WTC11 (cell line): ENCODE results near the gene RAPGEF1. TPM values are rescaled to one million over a fixed set of nuclear protein-coding genes. Genes with fewer than 3 reads are reported as not detected.

ENCODE experiments used
- ATAC-seq: fragments of 200-7000 bp; cut with Tn5 transposase; 2 replicates; pipeline ENCODE4 v1.10.0; 2021; ENCODE audit warnings: mild to moderate bottlenecking, moderate library complexity
- CTCF ChIA-PET: fragments of 300-600 bp; sonication (Branson Sonifier 250); formaldehyde crosslinking; loops from one replicate; lab custom pipeline; 2021; ENCODE audit warnings: antibody characterized with exemption; lab: Charles Lee
- POLR2A ChIA-PET: fragments of 350-600 bp; sonication (Branson Sonifier 250); formaldehyde crosslinking; loops from one replicate; lab custom pipeline; 2021; ENCODE audit warnings: antibody characterized with exemption; lab: Charles Lee
- DNase-seq: peaks from one replicate; pipeline ENCODE4 v3.0.0; 2021; ENCODE audit warnings: low spot score
- H3K27ac Mint-ChIP-seq: 2 replicates; pipeline ENCODE4 v1.8.0; 2021; ENCODE audit warnings: mixed read lengths
- H3K27me3 Mint-ChIP-seq: 2 replicates; pipeline ENCODE4 v1.8.0; 2021; ENCODE audit warnings: low read depth, mild to moderate bottlenecking, moderate library complexity, mixed read lengths
- H3K36me3 Mint-ChIP-seq: 2 replicates; pipeline ENCODE4 v1.8.0; 2021; ENCODE audit warnings: mixed read lengths
- H3K4me1 Mint-ChIP-seq: 2 replicates; pipeline ENCODE4 v1.8.0; 2022; ENCODE audit warnings: mixed read lengths
- H3K4me3 Mint-ChIP-seq: 2 replicates; pipeline ENCODE4 v1.8.0; 2021; ENCODE audit warnings: mild to moderate bottlenecking, moderate library complexity, mixed read lengths
- H3K9me3 Mint-ChIP-seq: 2 replicates; pipeline ENCODE4 v1.8.0; 2021; ENCODE audit warnings: mixed read lengths
- CBFB ChIP-seq: sonication (generic); formaldehyde crosslinking; IDR thresholded peaks from 2 replicates; pipeline ENCODE4 v1.8.1; 2022; ENCODE audit warnings: mild to moderate bottlenecking, low read depth, missing genetic modification reagents
- CREM ChIP-seq: sonication (generic); formaldehyde crosslinking; IDR thresholded peaks from 2 replicates; pipeline ENCODE4 v1.8.1; 2022; ENCODE audit warnings: mild to moderate bottlenecking, missing genetic modification reagents, moderate library complexity
- EMX1 ChIP-seq: fragments of 250-450 bp; sonication (Bioruptor Pico); IDR thresholded peaks from 2 replicates; pipeline ENCODE4 v1.8.0; 2021; ENCODE audit warnings: mild to moderate bottlenecking
- FOXK1 ChIP-seq: sonication (generic); formaldehyde crosslinking; IDR thresholded peaks from 2 replicates; pipeline ENCODE4 v1.8.0; 2022; ENCODE audit warnings: mild to moderate bottlenecking, moderate library complexity, missing genetic modification reagents
- GTF2I ChIP-seq: fragments of 250-450 bp; sonication (Bioruptor Pico); conservative IDR thresholded peaks from 2 replicates; pipeline ENCODE4 v1.4.0; 2021; ENCODE audit warnings: mild to moderate bottlenecking
- HMGA2 ChIP-seq: fragments of 250-450 bp; sonication (Bioruptor Pico); IDR thresholded peaks from 2 replicates; pipeline ENCODE4 v1.4.0; 2021; ENCODE audit warnings: mild to moderate bottlenecking, moderate library complexity
- IRF2 ChIP-seq: sonication (generic); formaldehyde crosslinking; IDR thresholded peaks from 2 replicates; pipeline ENCODE4 v1.8.0; 2022; ENCODE audit warnings: low read depth, missing genetic modification reagents, borderline replicate concordance
- NR1H2 ChIP-seq: sonication (generic); formaldehyde crosslinking; IDR thresholded peaks from 2 replicates; pipeline ENCODE4 v1.9.0; 2021; ENCODE audit warnings: mild to moderate bottlenecking, moderate library complexity, missing genetic modification reagents
- OVOL2 ChIP-seq: fragments of 250-450 bp; sonication (Bioruptor Pico); IDR thresholded peaks from 2 replicates; pipeline ENCODE4 v1.9.0; 2021; ENCODE audit warnings: mild to moderate bottlenecking, borderline replicate concordance
- PRRX2 ChIP-seq: fragments of 250-450 bp; sonication (Bioruptor Pico); IDR thresholded peaks from 2 replicates; pipeline ENCODE4 v1.8.0; 2021; ENCODE audit warnings: mild to moderate bottlenecking
- RELA ChIP-seq: sonication (generic); formaldehyde crosslinking; IDR thresholded peaks from 2 replicates; pipeline ENCODE4 v1.8.1; 2022; ENCODE audit warnings: missing genetic modification reagents, mild to moderate bottlenecking, borderline replicate concordance
- SMAD3 ChIP-seq: sonication (generic); formaldehyde crosslinking; IDR thresholded peaks from 2 replicates; pipeline ENCODE4 v1.8.0; 2022; ENCODE audit warnings: missing genetic modification reagents, mild to moderate bottlenecking, borderline replicate concordance
- SMAD4 ChIP-seq: sonication (generic); formaldehyde crosslinking; IDR thresholded peaks from 2 replicates; pipeline ENCODE4 v1.8.0; 2022; ENCODE audit warnings: mild to moderate bottlenecking, missing genetic modification reagents
- TCF7 ChIP-seq: sonication (generic); formaldehyde crosslinking; IDR thresholded peaks from 2 replicates; pipeline ENCODE4 v1.8.0; 2022; ENCODE audit warnings: mild to moderate bottlenecking, low read depth, missing genetic modification reagents, moderate library complexity
- ZBTB21 ChIP-seq: sonication (generic); formaldehyde crosslinking; IDR thresholded peaks from 2 replicates; pipeline ENCODE4 v1.8.1; 2023; ENCODE audit warnings: mild to moderate bottlenecking, missing genetic modification reagents, borderline replicate concordance
- ZNF121 ChIP-seq: sonication (generic); formaldehyde crosslinking; IDR thresholded peaks from 2 replicates; pipeline ENCODE4 v1.8.0; 2023; ENCODE audit warnings: missing genetic modification reagents
- ZNF263 ChIP-seq: sonication (generic); formaldehyde crosslinking; IDR thresholded peaks from 2 replicates; pipeline ENCODE4 v1.8.1; 2022; ENCODE audit warnings: low read depth, mild to moderate bottlenecking, moderate library complexity, missing genetic modification reagents
- total RNA-seq: library from RNA; stranded (reverse); gene quantifications from 3 replicates; pipeline ENCODE4 v1.2.3, GENCODE V29; 2021
- TF ChIP-seq, protein P1 (sequence below): fragments of 250-450 bp; sonication (Bioruptor Pico); IDR thresholded peaks from 2 replicates; pipeline ENCODE4 v1.9.0; 2021; ENCODE audit warnings: moderate library complexity, mild to moderate bottlenecking, inconsistent platforms, borderline replicate concordance
- TF ChIP-seq, protein P2 (sequence below): sonication (generic); formaldehyde crosslinking; IDR thresholded peaks from 2 replicates; pipeline ENCODE4 v1.8.1; 2022; ENCODE audit warnings: low read depth, mild to moderate bottlenecking, moderate library complexity, missing genetic modification reagents, borderline replicate concordance
- TF ChIP-seq, protein P3 (sequence below): sonication (generic); formaldehyde crosslinking; IDR thresholded peaks from 2 replicates; pipeline ENCODE4 v1.8.1; 2023; ENCODE audit warnings: mild to moderate bottlenecking, moderate library complexity, missing genetic modification reagents
- TF ChIP-seq, protein P4 (sequence below): fragments of 250-450 bp; sonication (Bioruptor Pico); IDR thresholded peaks from 2 replicates; pipeline ENCODE4 v1.9.0; 2021; ENCODE audit warnings: mild to moderate bottlenecking
- TF ChIP-seq, protein P5 (sequence below): sonication (generic); formaldehyde crosslinking; IDR thresholded peaks from 2 replicates; pipeline ENCODE4 v1.8.1; 2023; ENCODE audit warnings: mild to moderate bottlenecking, missing genetic modification reagents, moderate library complexity
- TF ChIP-seq, protein P6 (sequence below): sonication (generic); formaldehyde crosslinking; IDR thresholded peaks from 2 replicates; pipeline ENCODE4 v1.8.0; 2023; ENCODE audit warnings: missing genetic modification reagents

RAPGEF1 gene
- total RNA-seq, 1 experiment from 2014 or later: 66.2 TPM

DNA sequence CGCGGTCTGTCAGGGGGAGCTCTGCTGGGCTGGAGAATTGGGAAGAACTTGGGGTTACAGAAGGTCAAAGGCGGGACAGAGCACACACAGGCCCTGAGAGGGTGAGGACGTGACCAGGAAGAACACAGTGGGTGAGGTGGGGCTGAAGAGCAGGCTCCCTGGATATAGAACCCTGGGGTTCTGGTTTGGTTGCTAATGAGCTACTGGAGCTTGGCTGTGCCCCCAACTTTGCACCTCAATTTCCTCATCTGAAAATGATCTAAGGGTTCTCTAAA lies 110.7 kb downstream of the RAPGEF1 start:
- TF ChIP-seq, protein P1, sequence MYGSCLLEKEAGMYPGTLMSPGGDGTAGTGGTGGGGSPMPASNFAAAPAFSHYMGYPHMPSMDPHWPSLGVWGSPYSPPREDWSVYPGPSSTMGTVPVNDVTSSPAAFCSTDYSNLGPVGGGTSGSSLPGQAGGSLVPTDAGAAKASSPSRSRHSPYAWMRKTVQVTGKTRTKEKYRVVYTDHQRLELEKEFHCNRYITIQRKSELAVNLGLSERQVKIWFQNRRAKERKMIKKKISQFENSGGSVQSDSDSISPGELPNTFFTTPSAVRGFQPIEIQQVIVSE (CRISPR knock-in tag): no peak
- no peak for TF ChIP-seq CREM
- TF ChIP-seq, protein P2, sequence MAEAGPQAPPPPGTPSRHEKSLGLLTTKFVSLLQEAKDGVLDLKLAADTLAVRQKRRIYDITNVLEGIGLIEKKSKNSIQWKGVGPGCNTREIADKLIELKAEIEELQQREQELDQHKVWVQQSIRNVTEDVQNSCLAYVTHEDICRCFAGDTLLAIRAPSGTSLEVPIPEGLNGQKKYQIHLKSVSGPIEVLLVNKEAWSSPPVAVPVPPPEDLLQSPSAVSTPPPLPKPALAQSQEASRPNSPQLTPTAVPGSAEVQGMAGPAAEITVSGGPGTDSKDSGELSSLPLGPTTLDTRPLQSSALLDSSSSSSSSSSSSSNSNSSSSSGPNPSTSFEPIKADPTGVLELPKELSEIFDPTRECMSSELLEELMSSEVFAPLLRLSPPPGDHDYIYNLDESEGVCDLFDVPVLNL (CRISPR knock-in tag): no peak
- no peak for TF ChIP-seq TCF7
- TF ChIP-seq, protein P3, sequence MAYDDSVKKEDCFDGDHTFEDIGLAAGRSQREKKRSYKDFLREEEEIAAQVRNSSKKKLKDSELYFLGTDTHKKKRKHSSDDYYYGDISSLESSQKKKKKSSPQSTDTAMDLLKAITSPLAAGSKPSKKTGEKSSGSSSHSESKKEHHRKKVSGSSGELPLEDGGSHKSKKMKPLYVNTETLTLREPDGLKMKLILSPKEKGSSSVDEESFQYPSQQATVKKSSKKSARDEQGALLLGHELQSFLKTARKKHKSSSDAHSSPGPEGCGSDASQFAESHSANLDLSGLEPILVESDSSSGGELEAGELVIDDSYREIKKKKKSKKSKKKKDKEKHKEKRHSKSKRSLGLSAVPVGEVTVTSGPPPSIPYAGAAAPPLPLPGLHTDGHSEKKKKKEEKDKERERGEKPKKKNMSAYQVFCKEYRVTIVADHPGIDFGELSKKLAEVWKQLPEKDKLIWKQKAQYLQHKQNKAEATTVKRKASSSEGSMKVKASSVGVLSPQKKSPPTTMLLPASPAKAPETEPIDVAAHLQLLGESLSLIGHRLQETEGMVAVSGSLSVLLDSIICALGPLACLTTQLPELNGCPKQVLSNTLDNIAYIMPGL (CRISPR knock-in tag): no peak
- no peak for TF ChIP-seq IRF2 (CRISPR knock-in tag)
- no peak for TF ChIP-seq ZNF121
- TF ChIP-seq, protein P4, sequence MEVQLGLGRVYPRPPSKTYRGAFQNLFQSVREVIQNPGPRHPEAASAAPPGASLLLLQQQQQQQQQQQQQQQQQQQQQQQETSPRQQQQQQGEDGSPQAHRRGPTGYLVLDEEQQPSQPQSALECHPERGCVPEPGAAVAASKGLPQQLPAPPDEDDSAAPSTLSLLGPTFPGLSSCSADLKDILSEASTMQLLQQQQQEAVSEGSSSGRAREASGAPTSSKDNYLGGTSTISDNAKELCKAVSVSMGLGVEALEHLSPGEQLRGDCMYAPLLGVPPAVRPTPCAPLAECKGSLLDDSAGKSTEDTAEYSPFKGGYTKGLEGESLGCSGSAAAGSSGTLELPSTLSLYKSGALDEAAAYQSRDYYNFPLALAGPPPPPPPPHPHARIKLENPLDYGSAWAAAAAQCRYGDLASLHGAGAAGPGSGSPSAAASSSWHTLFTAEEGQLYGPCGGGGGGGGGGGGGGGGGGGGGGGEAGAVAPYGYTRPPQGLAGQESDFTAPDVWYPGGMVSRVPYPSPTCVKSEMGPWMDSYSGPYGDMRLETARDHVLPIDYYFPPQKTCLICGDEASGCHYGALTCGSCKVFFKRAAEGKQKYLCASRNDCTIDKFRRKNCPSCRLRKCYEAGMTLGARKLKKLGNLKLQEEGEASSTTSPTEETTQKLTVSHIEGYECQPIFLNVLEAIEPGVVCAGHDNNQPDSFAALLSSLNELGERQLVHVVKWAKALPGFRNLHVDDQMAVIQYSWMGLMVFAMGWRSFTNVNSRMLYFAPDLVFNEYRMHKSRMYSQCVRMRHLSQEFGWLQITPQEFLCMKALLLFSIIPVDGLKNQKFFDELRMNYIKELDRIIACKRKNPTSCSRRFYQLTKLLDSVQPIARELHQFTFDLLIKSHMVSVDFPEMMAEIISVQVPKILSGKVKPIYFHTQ: no peak
- no peak for TF ChIP-seq SMAD4
- TF ChIP-seq FOXK1: no peak
- TF ChIP-seq ZBTB21 (CRISPR knock-in tag): no peak
- TF ChIP-seq, all 79 proteins: peak for 0
- Mint-ChIP-seq H3K4me1 (peaks cover 19% of the 10 kb centered on the region), H3K9me3 (no peaks in the 10 kb centered on the region), H3K27me3 (no peaks in the 10 kb centered on the region), H3K27ac (peak overlapping the region; percentile 57; the same call in 1 of the 2 replicates), H3K4me3 (no peak overlapping the region), H3K36me3 (peaks cover 23% of the 10 kb centered on the region)
- DNase-seq: no peak
- ChIA-PET POLR2A (no interaction called here), CTCF (interaction anchor here (1.4 kb wide), 1 partner anchor 21 kb away, joined by 3 read pairs; no protein-coding TSS in a partner anchor)
- ATAC-seq: no peak

DNA sequence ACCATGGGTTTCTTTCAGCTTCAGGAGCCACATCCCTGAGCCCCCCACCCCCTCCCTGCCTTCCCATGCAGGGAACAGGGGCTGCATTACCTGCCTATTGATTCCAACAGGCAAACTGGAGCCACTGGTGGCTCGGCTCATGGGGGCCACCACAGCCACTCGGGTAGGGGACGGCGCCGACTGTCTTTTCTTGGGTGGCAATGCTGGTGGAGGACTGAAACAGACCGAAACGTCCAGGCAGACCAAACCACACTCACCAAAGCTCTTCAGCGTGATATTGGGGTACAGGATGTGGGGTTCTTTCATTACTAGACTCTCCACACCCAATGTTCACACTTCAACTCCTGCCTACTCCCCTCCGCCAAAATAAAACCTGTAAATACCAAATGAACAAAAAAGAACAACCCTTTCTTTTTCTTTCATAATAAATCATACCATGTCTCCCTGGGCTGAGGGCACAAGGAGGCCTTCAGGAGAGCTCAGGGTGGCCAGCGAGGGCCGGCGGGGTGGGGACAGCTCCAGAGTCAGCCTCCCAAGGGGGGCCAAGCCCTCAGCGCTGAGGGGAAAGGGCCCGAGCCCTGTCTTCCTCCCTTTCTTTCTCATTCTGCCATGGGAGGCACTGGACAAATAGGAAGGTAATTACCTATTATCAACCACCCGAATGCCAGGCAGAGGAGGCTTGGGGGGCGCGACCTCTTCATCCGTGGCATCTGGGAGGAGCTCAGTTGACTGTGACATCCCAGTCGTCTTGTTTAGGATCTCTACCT lies 111.2 kb downstream of the RAPGEF1 start:
- H3K36me3 Mint-ChIP-seq: peaks cover 23% of the 10 kb centered on the region
- peaks cover 19% of the 10 kb centered on the region for H3K4me1 Mint-ChIP-seq
- H3K4me3 Mint-ChIP-seq: no peak overlapping the region
- ChIA-PET POLR2A (no interaction called here), CTCF (interaction anchor here (1.4 kb wide), 1 partner anchor 20 kb away, joined by 3 read pairs; no protein-coding TSS in a partner anchor)
- no peaks in the 10 kb centered on the region for H3K9me3 Mint-ChIP-seq
- DNase-seq: no peak
- TF ChIP-seq TCF7 (no peak), HMGA2 (CRISPR knock-in tag) (no peak), ZNF263 (CRISPR knock-in tag) (no peak), NR1H2 (CRISPR knock-in tag) (no peak), PRRX2 (no peak), GTF2I (CRISPR knock-in tag) (no peak), OVOL2 (no peak), EMX1 (no peak), RELA (CRISPR knock-in tag) (no peak), CBFB (CRISPR knock-in tag) (no peak), SMAD3 (CRISPR knock-in tag) (no peak)
- TF ChIP-seq, protein P5, sequence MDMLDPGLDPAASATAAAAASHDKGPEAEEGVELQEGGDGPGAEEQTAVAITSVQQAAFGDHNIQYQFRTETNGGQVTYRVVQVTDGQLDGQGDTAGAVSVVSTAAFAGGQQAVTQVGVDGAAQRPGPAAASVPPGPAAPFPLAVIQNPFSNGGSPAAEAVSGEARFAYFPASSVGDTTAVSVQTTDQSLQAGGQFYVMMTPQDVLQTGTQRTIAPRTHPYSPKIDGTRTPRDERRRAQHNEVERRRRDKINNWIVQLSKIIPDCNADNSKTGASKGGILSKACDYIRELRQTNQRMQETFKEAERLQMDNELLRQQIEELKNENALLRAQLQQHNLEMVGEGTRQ (CRISPR knock-in tag): no peak
- TF ChIP-seq, protein P6, sequence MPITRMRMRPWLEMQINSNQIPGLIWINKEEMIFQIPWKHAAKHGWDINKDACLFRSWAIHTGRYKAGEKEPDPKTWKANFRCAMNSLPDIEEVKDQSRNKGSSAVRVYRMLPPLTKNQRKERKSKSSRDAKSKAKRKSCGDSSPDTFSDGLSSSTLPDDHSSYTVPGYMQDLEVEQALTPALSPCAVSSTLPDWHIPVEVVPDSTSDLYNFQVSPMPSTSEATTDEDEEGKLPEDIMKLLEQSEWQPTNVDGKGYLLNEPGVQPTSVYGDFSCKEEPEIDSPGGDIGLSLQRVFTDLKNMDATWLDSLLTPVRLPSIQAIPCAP: no peak
- peak overlapping the region; percentile 57; the same call in 1 of the 2 replicates for H3K27ac Mint-ChIP-seq
- no peaks in the 10 kb centered on the region for H3K27me3 Mint-ChIP-seq
- ATAC-seq: no peak
